Panc1 (cell line): ENCODE measurements around the gene S100PBP. TPM values are rescaled to one million over a fixed set of nuclear protein-coding genes. Genes with fewer than 3 reads are reported as not detected.

ENCODE experiments used
- ATAC-seq: fragments of 200-7000 bp; cut with Tn5 transposase; 2 replicates; pipeline ENCODE4 v1.9.1; 2020; ENCODE audit warnings: mild to moderate bottlenecking, moderate library complexity
- BruUV-seq: library from RNA; stranded (reverse); fragments of 400-500 nt; replicated peaks from 2 replicates; lab custom pipeline; 2021; lab: Mats Ljungman, UMichigan
- CTCF ChIA-PET: fragments of 300-600 bp; sonication (Branson Sonifier 250); formaldehyde crosslinking; loops from one replicate; lab custom pipeline; 2022; ENCODE audit warnings: antibody characterized with exemption; lab: Charles Lee
- POLR2A ChIA-PET: fragments of 300-600 bp; sonication (Branson Sonifier 250); formaldehyde crosslinking; loops from one replicate; lab custom pipeline; 2022; ENCODE audit warnings: antibody characterized with exemption; lab: Charles Lee
- DNase-seq: peaks from one replicate; pipeline ENCODE4 v3.0.0-alpha.2; 2010; ENCODE audit warnings: low read depth, low spot score
- H3K27ac ChIP-seq: 2 replicates; pipeline ENCODE4 v1.5.1; 2011; ENCODE audit warnings: mild to moderate bottlenecking, low read length, inconsistent platforms
- H3K27me3 ChIP-seq: fragments of 200-500 bp; sonication (Bioruptor generic); 2 replicates; pipeline ENCODE4 v1.6.0; 2014; ENCODE audit warnings: low read length, inconsistent platforms; ENCODE audit not compliant: control insufficient read depth, insufficient read depth
- H3K36me3 ChIP-seq: fragments of 200-500 bp; sonication (Bioruptor generic); 2 replicates; pipeline ENCODE4 v1.5.1; 2014; ENCODE audit warnings: inconsistent platforms, mild to moderate bottlenecking, low read length, moderate library complexity; ENCODE audit not compliant: control insufficient read depth, insufficient read depth
- H3K4me1 ChIP-seq: 2 replicates; pipeline ENCODE4 v1.5.1; 2011; ENCODE audit warnings: inconsistent platforms, mild to moderate bottlenecking, low read length, moderate library complexity; ENCODE audit not compliant: control insufficient read depth, insufficient read depth
- H3K4me3 ChIP-seq, 2 experiments: 2 replicates each; pipeline ENCODE4 v1.5.1; 2011 to 2012; ENCODE audit warnings: low read depth in 2 of 2, low read length in 2 of 2, mild to moderate bottlenecking in 2 of 2, inconsistent platforms in 1 of 2, moderate library complexity in 1 of 2
- H3K9me3 ChIP-seq: fragments of 200-500 bp; sonication (Bioruptor generic); 2 replicates; pipeline ENCODE4 v1.5.1; 2014; ENCODE audit warnings: low read depth, mild to moderate bottlenecking, inconsistent platforms, low read length, moderate library complexity; ENCODE audit not compliant: control insufficient read depth, insufficient read depth
- CTCF ChIP-seq: fragments of 450-650 bp; IDR thresholded peaks from 2 replicates; pipeline ENCODE4 v1.5.1; 2017; ENCODE audit warnings: mild to moderate bottlenecking
- POLR2AphosphoS5 ChIP-seq: IDR thresholded peaks from 2 replicates; pipeline ENCODE4 v1.6.1; 2012; ENCODE audit warnings: mild to moderate bottlenecking, low read depth, low read length, moderate library complexity
- REST ChIP-seq, 2 experiments: IDR thresholded peaks; 2 replicates each; pipeline ENCODE4 v1.6.1; 2011 to 2012; ENCODE audit warnings: low read depth in 2 of 2, control low read depth in 1 of 2, low read length in 1 of 2, mild to moderate bottlenecking in 1 of 2, moderate library complexity in 1 of 2; ENCODE audit not compliant: insufficient read depth in 1 of 2
- SIN3A ChIP-seq: IDR thresholded peaks from 2 replicates; pipeline ENCODE4 v1.6.1; 2012; ENCODE audit warnings: low read depth, mild to moderate bottlenecking, low read length, moderate library complexity, borderline replicate concordance; ENCODE audit not compliant: insufficient read depth
- TCF7L2 ChIP-seq: IDR thresholded peaks from 2 replicates; pipeline ENCODE4 v1.6.1; 2011; ENCODE audit warnings: mild to moderate bottlenecking, low read depth, low read length, inconsistent platforms
- in situ Hi-C: cut with HindIII; loops from 2 replicates; pipeline ENCODE4 v1.10.0; 2016; ENCODE audit warnings: low sequenced_read_pairs, low pct_unique_long_range_greater_than_20kb
- intact Hi-C: fragments of 100-400 bp; cut with micrococcal nuclease; formaldehyde crosslinking; loops from one replicate; pipeline ENCODE4 v1.10.0; 2022; ENCODE audit not compliant: unreplicated experiment
- total RNA-seq: library from RNA; stranded (reverse); gene quantifications from one replicate; pipeline ENCODE4 v1.2.1, GENCODE V29; 2021; ENCODE audit not compliant: unreplicated experiment

S100PBP gene
- total RNA-seq, 1 experiment from 2014 or later, result 55.4 TPM

- CTCF ChIA-PET, result no interaction called here
- Histone ChIP-seq H3K27ac (no peak overlapping the region), H3K4me1 (peaks cover 19% of the 10 kb centered on the region), H3K36me3 (peaks cover 4% of the 10 kb centered on the region), H3K27me3 (no peaks in the 10 kb centered on the region), H3K4me3 (peak overlapping the region in 1 of 2 experiments; percentile 95; a peak in 2 of 4 replicates), H3K9me3 (no peaks in the 10 kb centered on the region)
- POLR2A ChIA-PET, result interaction anchor here (0.6 kb wide), 1 partner anchor 1859 kb away, joined by 9 read pairs; no protein-coding TSS in a partner anchor
- intact Hi-C loops (no loop called here), in situ Hi-C loops (no loop called here)
- ATAC-seq, result no peak
- TF ChIP-seq REST (IDR thresholded peaks at IDR 0.05; ENCODE audit: insufficient read depth in 1 of 2, low read depth in 2 of 2, low read length in 1 of 2) (no peak), SIN3A (no peak), POLR2AphosphoS5 (no peak), TCF7L2 (no peak), CTCF (no peak)
- BruUV-seq, result no TSS peak
- no peak for DNase-seq
These were observed 3.3 kb upstream of the S100PBP start for GRCh38 chr1:32813941-32814739.

GRCh38 chr1:32816676-32817158, 736 bp upstream of the S100PBP start:
- Histone ChIP-seq H3K27ac (peak overlapping the region; percentile 98), H3K27me3 (no peaks in the 10 kb centered on the region), H3K4me3 (peak overlapping the region; percentile 88 to 95), H3K4me1 (peaks cover 19% of the 10 kb centered on the region), H3K36me3 (peaks cover 4% of the 10 kb centered on the region; the same call in 1 of the 2 replicates), H3K9me3 (no peaks in the 10 kb centered on the region)
- intact Hi-C loops, result no loop called here
- TF ChIP-seq POLR2AphosphoS5 (no peak), REST (IDR thresholded peaks at IDR 0.05; ENCODE audit: insufficient read depth in 1 of 2, low read depth in 2 of 2, low read length in 1 of 2) (no peak), TCF7L2 (no peak), SIN3A (no peak), CTCF (no peak)
- BruUV-seq, result TSS peak; percentile 86
- CTCF ChIA-PET, result no interaction called here
- POLR2A ChIA-PET, result interaction anchor here (0.6 to 0.7 kb wide), 2 partner anchors 217 to 636 kb away, joined by 4 to 5 read pairs; no protein-coding TSS in a partner anchor
- ATAC-seq (peak; percentile 4), DNase-seq (no peak)
- in situ Hi-C loops, result no loop called here
